NCI-H1105 (cell line): ENCODE data around the gene MYOT.
"Not testable (repeated sequence)": the region's sequence is repeated elsewhere in the genome, so short reads cannot be mapped to it uniquely, and the experiment has no call there.

Source experiments
- DNase-seq: peaks from one replicate; lab custom pipeline; 2025; lab: John Stamatoyannopoulos, UW

Gene MYOT

GRCh38 chr5:137867664-137868063 is at the start of gene MYOT:
MYOT (plus strand) TSS chr5:137867860; CDS start chr5:137870652, 2,792 bp downstream.
- DNase-seq: no peak

DNA sequence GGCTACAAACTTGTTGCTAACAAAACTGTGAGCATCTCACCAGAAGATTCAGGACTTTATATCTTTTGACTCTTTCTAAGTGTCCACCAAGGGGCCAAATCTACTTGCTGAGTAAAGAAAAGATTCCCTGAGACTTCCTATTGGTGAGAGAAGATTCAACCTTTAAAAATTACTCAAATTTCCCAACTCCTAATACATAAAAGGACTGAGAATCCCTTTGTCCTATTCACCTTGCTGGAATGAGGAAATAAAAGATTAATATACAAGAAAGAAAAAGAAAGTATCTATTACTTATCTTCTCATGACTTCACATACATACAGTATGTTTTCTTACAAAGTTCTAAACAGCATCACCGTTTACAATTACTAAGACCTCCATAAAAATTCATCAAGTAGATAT is 47.9 kb upstream of the MYOT start:
- no peak for DNase-seq

DNA sequence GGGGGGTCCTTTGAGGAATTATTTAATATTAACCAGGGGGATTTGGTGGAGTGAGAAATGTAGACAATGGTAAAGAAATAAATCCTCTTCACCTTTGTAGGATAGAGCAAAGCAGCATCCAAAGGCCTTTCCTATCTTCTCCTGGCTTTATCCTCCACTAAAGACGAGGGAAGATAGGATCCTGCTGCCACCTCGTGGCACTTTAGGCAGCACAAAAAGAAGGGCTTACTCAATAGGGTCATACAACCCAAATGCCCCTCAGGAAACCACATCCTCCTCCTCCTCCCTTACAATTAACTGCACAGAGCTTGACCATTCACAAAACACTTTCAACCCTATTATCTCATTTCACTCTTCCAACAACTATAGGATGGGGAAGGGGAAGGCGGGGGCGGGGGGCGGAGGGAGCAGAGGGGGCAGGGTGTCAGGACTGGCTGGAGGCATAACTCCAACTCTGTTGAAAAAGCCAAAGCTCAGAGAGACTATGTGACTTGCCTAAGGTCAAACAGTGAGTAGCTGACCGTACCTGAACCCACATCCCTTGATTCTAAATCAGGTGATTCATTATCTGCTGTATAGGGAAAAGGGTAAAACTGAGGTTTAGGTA is 45.4 kb upstream of the MYOT start:
- DNase-seq: no peak

GRCh38 chr5:137822984-137823383 is 44.7 kb upstream of the MYOT start:
- no peak for DNase-seq

DNA sequence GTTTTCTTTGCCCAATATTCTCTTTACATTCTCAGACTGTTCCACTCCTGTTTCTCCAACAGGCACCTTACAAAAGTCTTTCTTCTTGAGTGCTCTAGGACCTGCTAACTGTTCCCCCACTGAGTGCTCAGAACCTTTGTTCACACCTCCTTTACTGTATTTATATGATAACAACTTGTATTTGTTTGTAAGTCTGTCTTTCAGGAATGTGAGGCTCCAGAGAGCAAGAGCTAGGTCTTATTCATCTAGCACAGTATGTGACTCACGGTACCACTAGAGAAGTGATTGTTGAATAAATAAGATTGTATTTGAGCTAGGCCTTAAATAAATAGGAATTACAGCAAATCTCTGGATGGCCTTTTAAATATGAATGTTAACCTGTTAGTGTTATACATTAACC is 42.5 kb upstream of the MYOT start:
- no peak for DNase-seq

- DNase-seq: no peak
Measured at GRCh38 chr5:137826067-137826466, 41.6 kb upstream of the MYOT start.

GRCh38 chr5:137828180-137828579 is 39.5 kb upstream of the MYOT start:
- no peak for DNase-seq

- no peak for DNase-seq
Measured at GRCh38 chr5:137828664-137829063, 39.0 kb upstream of the MYOT start.

DNA sequence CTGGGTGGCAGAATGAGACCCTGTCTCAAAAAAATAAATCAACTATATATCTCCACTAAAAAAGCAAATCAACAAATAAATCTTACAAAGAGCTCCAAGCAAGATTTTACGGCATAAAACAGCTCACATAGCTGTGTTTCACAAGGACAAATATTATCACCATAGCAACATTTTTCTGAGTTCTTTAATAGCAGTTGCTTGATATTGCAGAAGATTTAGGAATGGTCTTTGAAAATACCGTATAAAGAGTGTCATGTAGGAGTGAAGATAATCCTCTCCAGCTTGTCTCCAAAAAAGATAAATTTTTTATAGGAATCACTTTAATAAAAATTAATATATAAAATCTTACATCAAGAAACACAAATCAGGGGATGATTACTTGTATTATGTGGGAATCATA is 36.6 kb upstream of the MYOT start:
- no peak for DNase-seq

- no peak for DNase-seq
Measured at GRCh38 chr5:137831526-137831925, 36.1 kb upstream of the MYOT start.

GRCh38 chr5:137832416-137832815 is 35.2 kb upstream of the MYOT start:
- DNase-seq: no peak

GRCh38 chr5:137833463-137833862 is 34.2 kb upstream of the MYOT start:
- no peak for DNase-seq

- no peak for DNase-seq
Measured at GRCh38 chr5:137834498-137835049, 33.1 kb upstream of the MYOT start.

- DNase-seq: no peak
Measured at GRCh38 chr5:137836298-137836697, 31.4 kb upstream of the MYOT start.

GRCh38 chr5:137836997-137837396 is 30.7 kb upstream of the MYOT start:
- DNase-seq: no peak

DNA sequence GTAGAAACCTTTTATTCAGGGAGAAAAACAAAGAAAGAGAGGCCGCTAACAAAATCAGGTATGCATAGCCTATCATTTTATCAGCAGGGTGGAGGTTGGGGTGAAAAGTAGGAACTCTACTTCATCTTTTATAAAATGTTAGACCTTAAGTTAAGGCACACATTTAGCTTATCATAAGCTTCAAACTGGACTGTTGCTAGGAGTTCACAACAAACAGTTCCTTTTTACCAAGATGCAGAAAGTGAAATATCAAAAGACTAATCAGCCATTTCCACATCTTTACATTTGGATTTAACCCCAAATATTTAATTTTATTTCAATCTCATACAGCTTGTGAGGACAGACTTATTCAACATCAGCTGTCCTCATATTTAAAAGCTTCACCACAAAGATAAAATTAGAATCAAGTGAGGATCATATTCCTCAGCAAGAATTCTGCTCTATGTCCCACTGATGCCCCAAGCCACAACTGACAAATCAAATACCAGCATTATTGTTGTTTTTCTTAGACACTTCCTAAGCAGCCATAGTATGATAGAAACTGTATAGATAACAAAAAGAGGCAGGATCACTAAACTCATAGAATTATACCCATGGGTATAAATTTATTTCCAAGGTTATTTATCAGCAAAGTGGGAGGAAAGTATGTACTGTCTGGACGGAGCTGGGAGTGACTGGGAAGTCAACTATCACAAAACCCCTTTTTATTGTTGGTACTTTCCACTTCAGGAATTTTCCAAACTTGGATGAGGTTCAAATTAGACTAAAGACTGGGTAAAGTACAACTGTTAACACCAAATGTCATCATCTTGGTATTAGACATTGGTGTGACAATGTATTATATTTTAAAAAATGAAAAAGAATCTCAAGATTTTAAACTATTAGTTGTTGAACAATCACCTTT is 29.9 kb upstream of the MYOT start:
- no peak for DNase-seq

GRCh38 chr5:137838976-137839375 is 28.7 kb upstream of the MYOT start:
- no peak for DNase-seq

DNA sequence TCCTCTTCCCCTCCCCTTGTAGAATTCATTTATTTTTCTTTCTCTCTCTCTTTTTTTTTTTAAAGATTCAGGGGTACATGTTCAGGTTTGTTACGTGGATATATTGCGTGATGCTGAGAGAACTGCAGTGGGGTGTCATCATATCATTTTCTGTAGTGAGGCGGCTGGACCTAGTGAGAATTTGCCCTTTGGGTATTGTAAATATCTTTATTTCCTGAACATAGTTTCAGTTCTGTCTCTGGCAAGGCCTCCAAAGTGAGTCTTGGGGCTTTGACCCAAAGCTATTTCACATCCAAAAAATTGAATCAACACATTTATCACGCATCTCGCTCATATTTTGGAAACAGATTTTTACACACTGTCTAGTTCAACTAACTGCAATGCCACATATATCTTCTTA is 25.4 kb upstream of the MYOT start:
- DNase-seq: no peak

DNA sequence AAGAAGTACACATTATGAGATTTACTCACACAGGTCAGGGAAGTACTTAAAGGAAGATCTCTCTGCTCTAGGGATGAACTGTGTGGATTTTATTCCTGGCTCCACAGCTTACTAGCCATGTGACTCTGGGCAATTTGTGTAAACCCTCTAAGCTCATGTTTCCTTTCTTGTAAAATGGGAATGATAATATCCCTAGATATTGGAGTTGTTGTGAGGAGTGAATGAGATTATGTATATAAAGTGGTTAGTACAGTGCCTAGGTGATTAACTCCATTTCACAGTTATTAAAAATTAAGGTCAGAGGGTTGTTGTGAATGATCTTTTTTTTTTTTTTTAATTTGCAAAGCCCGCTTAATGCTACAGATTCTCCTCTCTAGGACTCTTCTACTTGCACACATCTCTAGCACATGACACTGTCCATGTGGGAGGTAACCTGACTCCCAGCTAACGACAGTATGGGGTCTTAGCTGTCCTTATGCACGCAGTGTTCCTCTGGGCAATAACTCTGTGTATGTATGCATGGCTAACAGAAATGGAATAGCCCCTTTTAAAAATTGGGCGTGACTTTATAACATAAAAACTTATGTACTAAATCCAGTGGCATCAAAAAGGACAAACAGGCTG is 23.9 kb upstream of the MYOT start:
- DNase-seq: no peak

DNA sequence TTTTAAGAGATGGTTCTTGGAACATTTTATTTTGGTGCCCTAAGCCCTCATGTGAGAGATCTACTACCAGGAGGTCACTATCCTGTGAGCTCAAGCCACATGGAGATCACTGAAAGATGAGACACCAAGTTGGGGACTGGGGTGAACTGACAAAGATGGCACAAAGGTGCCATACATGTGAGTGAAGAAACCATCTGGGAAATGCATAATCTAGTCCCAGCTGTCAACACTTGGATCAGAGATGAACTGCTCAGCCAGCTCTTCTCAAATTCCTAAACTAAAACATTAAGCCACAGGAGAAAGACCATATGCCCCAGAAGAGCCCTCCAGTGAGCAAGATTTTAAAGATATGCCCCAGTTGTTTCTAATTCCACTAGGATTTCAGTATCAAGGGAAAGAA is 22.2 kb upstream of the MYOT start:
- DNase-seq: no peak

DNA sequence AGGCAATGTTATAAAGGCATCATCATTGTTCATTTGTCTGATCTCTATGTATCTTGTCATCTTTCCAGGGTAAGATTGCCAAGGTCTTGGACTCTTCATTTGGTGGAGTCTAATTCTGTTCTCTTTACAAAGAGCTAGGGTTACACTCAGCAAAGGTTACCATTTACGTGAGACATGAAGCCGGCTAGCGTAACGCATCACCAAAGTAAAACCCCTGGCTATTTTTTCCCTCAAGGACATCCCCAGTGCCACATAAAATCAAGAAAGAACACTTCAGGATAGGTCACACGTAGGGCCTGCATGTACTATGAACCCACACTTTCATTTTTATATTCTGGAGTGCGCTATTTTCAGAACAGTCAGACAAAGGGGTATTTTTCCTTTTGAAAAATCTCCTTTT is 20.0 kb upstream of the MYOT start:
- DNase-seq: no peak

- not testable (repeated sequence) for DNase-seq
Measured at GRCh38 chr5:137853165-137853564, 14.5 kb upstream of the MYOT start.

DNA sequence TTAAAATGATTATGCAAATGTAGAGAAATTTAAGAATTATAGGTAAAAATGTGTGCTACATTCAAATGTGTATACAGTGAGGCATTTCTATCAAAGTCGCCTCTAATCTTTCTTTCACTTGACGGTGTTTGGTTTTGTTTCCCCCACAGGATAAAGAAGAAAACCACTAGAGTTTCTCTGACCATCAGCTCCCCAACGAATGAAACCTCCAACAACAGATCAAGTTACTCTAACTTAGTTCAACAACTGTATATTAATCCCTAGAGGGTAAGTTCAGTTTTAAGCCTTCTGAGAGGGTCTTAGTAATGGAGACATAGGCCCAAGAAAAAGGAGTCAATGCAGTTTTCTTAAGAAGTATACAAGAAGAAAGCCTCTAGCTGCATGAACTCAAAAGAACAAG is 11.5 kb upstream of the MYOT start:
- DNase-seq: no peak
